GM10266 (cell line): ENCODE data around the gene CARMIL1.
"Not testable (repeated sequence)": the region's sequence is repeated elsewhere in the genome, so short reads cannot be mapped to it uniquely, and the experiment has no call there.

ENCODE experiments used
- DNase-seq: peaks from one replicate; pipeline ENCODE4 v3.0.0; 2012; ENCODE audit errors: extremely low spot score
- TF ChIP-seq, protein P1 (sequence below): IDR thresholded peaks from 2 replicates; pipeline ENCODE4 v1.5.1; 2012; ENCODE audit warnings: mild to moderate bottlenecking, low read depth; ENCODE audit not compliant: control insufficient read depth, insufficient read depth; ENCODE audit errors: missing control alignments

The CARMIL1 gene

GRCh38 chr6:25434921-25435320 is 155.7 kb downstream of the CARMIL1 start:
- TF ChIP-seq, protein P1, sequence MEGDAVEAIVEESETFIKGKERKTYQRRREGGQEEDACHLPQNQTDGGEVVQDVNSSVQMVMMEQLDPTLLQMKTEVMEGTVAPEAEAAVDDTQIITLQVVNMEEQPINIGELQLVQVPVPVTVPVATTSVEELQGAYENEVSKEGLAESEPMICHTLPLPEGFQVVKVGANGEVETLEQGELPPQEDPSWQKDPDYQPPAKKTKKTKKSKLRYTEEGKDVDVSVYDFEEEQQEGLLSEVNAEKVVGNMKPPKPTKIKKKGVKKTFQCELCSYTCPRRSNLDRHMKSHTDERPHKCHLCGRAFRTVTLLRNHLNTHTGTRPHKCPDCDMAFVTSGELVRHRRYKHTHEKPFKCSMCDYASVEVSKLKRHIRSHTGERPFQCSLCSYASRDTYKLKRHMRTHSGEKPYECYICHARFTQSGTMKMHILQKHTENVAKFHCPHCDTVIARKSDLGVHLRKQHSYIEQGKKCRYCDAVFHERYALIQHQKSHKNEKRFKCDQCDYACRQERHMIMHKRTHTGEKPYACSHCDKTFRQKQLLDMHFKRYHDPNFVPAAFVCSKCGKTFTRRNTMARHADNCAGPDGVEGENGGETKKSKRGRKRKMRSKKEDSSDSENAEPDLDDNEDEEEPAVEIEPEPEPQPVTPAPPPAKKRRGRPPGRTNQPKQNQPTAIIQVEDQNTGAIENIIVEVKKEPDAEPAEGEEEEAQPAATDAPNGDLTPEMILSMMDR = no peak
- DNase-seq = no peak

DNA sequence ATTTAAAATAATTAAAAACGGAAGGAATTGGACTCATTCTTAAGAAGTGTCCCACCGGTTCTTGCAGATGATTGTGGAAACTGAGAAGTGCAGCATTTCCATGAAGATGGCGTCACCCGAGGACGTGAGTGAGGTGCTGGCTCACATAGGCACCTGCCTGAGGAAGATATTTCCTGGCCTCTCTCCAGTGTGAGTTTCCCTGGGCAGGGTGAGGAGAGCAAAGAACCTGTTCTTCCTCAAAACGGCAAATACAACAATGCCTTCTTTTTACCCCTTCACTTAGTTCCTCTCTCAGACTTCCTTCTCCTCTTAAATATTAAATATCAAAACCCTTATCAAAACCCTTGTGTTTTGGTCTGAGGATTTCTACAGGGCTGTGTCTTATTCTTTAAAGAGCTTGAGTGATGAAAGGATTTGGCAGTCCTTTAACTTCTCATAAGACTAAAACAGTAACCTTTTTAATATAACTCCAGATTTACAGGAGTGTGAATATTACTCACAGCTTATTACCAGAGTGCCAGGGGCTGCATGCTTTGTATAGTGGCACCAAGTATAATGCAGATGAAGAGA is 156.3 kb downstream of the CARMIL1 start:
- DNase-seq = no peak
- TF ChIP-seq, protein P1 = no peak

- no peak for DNase-seq
- TF ChIP-seq, protein P1 = no peak
Observed at GRCh38 chr6:25436760-25437159, 157.6 kb downstream of the CARMIL1 start.

- TF ChIP-seq, protein P1 = no peak
- DNase-seq = no peak
Observed at GRCh38 chr6:25439368-25439767, 160.2 kb downstream of the CARMIL1 start.

- TF ChIP-seq, protein P1 = no peak
- DNase-seq = no peak
Observed at GRCh38 chr6:25441663-25442270, 162.6 kb downstream of the CARMIL1 start.

DNA sequence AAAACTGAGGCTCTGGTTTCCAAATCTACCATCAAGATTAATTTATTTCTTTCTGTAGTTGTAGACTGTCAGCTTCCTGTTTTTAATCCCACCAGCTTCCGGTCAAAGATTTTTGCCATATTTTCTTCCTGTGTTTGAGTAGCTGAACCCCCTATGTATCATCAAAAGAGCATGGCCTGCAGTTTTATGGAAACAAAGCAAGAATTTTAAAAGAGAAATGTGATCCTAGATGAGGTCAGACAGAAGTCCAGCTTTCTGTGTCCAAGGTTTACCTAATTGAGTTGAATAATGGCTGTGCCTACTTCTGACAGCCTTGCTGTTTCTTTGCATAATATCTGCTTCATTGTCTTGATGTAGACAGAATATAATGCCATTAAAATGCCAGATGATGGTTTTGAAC is 163.7 kb downstream of the CARMIL1 start:
- TF ChIP-seq, protein P1 = no peak

GRCh38 chr6:25444521-25444920 is 165.3 kb downstream of the CARMIL1 start:
- not testable (repeated sequence) for DNase-seq

More for the DNA sequence above, 163.7 kb downstream of the CARMIL1 start:
- DNase-seq = no peak

DNA sequence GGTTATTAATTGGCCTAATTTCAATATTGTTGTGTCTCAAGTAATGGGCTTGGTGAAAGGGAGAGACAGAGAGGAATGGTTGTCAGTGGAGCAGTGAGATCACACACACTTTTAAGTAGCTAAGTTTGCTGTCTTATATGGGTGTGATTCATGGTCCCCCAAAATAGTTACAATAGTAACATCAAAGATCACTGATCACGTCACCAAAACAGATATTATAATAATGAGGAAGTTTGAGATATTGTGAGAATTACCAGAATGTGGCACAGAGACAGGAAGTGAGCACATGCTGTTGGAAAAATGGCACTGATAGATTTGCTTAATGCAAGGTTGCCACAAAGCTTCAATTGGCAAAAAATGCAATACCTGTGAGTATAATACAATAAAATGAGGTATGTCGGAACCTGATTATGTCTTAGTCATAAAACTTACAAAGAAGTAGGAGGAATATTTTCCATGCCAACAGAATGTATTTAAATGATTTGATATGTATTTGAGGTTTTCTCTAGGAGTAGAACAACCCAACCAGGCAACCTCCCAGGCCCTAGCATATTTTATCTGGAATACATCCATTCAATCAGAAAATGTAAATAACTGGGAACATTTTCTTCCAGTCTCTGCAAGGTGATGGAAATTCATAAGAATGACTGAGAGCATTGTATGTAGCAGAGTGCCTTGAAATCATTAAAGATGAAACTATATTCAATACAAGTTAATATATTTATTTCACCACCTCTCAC is 167.8 kb downstream of the CARMIL1 start:
- DNase-seq = no peak
- TF ChIP-seq, protein P1 = no peak
